Vein endothelial cell (primary cell): ENCODE data around the gene PGBD1. TPM values are rescaled to one million over a fixed set of nuclear protein-coding genes. Genes with fewer than 3 reads are reported as not detected.

Experiments
- small RNA-seq: library from RNA; depleted of rRNA; stranded (forward); fragments of <200 nt; gene quantifications from one replicate; pipeline ENCODE3, GENCODE V24; 2012
- total RNA-seq: library from RNA; depleted of rRNA; stranded (reverse); fragments of >200 nt; gene quantifications from 2 replicates; pipeline ENCODE4 v1.2.3, GENCODE V29; 2012

The PGBD1 gene, protein sequence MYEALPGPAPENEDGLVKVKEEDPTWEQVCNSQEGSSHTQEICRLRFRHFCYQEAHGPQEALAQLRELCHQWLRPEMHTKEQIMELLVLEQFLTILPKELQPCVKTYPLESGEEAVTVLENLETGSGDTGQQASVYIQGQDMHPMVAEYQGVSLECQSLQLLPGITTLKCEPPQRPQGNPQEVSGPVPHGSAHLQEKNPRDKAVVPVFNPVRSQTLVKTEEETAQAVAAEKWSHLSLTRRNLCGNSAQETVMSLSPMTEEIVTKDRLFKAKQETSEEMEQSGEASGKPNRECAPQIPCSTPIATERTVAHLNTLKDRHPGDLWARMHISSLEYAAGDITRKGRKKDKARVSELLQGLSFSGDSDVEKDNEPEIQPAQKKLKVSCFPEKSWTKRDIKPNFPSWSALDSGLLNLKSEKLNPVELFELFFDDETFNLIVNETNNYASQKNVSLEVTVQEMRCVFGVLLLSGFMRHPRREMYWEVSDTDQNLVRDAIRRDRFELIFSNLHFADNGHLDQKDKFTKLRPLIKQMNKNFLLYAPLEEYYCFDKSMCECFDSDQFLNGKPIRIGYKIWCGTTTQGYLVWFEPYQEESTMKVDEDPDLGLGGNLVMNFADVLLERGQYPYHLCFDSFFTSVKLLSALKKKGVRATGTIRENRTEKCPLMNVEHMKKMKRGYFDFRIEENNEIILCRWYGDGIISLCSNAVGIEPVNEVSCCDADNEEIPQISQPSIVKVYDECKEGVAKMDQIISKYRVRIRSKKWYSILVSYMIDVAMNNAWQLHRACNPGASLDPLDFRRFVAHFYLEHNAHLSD
- 6.5 and 7.8 TPM in 2 replicates for total RNA-seq

DNA sequence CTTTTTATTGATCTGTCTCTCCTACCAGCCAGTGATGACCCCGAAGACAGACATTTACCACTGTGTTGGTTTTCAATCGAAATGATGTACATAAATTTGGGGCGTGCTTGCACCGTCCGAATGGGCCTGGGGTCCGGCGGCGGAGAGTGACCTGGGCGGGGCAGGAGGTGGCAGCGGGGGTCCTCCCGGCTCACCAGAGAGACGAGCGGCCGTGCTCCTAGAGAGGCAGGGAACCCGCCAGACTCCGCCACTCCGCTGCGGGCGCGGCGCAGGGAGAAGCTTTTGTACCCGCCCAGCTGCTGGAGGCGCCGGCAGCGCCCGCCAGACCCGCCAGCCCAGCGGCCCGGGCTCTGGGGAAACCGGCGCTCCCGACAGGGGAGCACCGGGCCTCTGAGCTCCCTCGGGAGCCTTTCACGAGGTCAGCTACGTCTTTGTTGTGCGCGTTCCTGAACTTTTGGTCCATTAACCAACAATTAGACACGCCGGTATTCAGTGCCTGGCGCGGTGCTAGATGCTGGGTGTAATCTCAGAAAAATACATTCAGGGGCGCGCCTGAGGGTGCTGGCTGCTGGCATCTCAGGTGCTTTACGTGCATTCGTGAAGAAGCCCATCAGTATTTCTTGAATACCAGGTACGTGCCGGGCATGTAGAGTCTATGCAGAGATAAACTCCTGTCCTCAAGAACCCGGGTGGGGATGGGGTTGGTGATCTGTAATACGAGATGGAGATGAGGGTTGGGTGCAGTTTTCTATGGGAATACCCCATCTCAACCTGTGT lies at the start of gene PGBD1:
TSS of gene PGBD1 (plus strand) at position 285 of the 777 bp plus-strand sequence. CDS start 2,242 bp downstream, outside the sequence.

DNA sequence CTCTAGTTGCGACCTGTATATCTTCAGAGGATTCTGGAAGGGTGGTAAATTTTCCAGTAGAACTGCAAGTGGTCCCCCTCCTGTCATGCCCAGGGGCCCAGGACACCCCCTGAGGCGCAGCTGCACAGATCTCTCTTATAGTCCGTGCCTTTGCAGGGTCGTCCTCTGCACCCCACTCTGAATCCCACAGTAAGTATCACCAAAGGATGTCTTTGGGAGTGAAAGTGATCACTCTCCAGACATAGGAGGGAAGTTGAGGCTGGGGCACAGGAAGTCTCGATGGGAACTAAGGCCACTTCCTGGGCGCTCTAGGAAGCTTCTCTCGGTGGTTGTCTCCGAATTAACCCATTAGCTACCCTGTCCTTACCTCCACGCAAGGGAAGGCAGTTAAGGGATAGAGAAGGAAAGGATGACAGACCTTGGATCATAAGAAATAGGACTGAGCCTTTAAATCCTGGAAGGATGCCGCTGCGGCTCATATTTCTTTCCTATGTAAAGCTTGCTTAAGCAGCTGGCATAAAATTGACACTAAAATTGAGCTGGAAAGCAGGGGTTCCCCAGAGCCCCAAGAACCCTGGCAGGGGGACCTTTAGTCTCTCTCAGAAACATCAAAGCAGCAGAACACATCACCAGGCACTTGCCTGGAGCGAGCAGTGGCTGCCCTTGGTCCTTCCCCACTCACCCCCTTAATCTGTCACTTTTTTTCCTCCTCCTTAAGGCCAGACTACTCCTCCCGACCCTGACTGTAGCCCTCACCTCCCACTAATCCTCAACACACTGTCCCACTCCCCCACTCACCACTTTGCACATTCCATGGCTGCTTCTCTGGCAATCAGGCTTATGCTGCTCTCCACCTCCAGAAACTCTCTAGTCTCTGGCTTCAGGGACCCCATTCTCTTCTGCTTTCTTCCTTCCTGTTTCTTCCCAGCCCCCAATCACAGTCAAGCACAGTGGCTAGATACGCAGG lies 29.1 kb upstream of the PGBD1 start, which contains the start of gene ZKSCAN4:
TSS of gene ZKSCAN4 (minus strand) at position 261 of the 967 bp plus-strand sequence. CDS start 289 bp downstream, outside the sequence.

DNA sequence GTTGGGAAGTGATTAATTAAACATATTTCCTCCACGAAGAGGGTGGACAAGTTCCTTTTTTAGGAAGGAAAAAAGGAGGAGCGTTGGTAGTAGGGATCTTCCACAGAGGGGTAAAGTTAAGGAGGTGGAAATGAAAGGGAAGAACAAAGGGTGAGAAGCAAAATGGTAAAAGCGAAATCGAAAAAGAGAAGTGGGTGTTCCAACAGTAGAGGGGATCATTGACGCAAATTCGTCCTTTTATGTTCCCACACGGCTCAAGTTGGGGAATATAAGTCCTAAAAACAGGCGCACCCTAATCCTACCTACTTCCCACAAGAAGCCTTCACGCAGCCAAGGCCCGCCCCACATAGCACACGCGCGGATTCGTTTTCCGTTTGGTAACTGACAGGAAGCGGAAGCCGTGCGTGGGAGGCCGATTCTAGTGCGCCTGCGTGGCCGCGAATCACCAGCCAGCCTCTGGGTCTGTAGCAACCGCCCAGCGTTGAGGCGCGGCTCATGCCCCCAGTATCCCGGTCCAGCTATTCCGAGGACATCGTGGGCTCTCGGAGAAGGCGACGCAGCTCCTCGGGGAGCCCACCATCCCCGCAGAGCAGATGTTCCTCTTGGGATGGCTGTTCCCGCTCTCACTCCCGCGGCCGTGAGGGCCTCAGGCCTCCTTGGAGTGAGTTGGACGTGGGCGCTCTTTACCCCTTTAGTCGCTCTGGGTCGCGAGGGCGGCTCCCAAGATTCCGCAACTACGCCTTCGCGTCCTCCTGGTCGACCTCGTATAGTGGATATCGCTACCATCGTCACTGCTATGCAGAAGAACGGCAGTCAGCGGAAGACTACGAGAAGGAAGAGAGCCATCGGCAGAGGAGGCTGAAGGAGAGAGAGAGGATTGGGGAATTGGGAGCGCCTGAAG lies 22.2 kb upstream of the PGBD1 start, which contains the start of gene NKAPL:
TSS of gene NKAPL (plus strand) at position 421 of the 901 bp plus-strand sequence. CDS start at position 496, 75 bp downstream.

DNA sequence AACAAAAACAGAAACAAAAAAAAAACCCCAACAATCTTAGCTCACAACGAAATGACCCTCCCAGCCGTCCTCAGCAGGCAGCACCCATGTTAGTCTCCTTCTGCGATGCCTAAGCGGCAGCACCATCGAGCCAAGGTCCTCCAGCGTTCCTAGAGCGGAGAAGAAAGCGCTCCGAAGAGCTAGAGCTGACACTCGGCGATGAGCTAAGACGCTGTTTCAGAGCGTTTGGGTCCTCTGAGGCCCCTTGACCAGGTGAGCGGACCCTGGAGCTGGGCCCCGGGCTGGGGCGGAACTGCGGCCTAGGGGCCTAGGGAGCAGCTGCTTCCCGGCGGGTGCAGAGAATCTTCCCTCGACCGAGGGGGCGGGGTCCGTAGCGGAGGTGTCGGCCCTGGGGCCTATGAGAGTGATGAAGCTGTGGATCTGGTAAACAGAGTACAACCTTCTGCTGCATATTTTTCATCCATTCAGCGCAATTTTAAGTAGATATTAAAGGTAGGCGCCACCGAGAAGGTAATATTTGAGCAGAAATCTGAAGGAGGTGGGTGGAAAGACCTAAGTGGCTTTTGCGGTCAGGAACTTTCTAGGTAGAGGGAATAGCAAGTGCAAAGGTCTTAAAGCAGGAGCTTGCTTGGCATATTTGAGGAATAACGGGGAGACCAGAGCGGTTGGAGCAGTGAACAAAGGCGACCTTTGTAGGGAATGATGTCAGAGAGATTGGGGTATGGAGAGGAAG lies 14.2 kb upstream of the PGBD1 start, which contains the start of gene ZSCAN26:
TSS of gene ZSCAN26 (plus strand) at position 182 of the 733 bp plus-strand sequence. CDS start 4,777 bp downstream, outside the sequence.

DNA sequence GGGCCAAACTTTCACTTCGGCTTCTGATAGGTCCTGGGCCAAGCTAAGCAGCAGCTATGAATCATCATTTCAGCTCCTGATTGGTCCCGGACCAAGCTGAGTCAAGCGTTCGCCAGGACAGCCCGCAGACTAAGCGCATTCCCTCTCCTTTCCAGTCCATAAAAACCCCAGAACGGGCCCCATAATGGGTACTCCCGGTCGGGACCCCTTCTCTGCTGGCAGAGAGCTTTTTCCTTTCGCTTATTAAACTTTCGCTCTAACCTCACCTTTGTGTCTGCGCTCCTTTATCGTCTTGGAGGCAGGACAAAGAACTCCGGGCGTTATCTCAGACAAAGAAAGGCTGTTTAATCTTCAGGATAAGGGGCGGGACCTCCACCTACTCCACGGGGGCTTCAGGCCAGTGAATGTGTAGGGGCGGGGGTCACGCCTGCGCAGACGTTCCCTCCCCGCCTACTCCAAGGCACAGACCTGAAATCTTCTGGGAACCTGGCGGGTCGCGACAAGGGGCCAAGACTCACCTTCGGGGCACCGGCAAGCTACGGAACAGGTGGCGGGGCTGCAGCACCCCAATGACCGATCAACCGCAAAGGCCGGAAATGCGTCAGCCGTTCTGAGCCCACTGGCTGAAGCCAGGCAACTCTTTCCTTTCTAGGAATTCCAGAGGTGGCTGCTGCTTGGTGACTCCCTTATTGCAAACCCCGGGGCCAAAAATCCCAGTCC lies 54.4 kb downstream of the PGBD1 start, which contains the start of gene ZSCAN31:
TSS of gene ZSCAN31 (minus strand) at position 585 of the 720 bp plus-strand sequence. CDS start 6,465 bp downstream, outside the sequence.

DNA sequence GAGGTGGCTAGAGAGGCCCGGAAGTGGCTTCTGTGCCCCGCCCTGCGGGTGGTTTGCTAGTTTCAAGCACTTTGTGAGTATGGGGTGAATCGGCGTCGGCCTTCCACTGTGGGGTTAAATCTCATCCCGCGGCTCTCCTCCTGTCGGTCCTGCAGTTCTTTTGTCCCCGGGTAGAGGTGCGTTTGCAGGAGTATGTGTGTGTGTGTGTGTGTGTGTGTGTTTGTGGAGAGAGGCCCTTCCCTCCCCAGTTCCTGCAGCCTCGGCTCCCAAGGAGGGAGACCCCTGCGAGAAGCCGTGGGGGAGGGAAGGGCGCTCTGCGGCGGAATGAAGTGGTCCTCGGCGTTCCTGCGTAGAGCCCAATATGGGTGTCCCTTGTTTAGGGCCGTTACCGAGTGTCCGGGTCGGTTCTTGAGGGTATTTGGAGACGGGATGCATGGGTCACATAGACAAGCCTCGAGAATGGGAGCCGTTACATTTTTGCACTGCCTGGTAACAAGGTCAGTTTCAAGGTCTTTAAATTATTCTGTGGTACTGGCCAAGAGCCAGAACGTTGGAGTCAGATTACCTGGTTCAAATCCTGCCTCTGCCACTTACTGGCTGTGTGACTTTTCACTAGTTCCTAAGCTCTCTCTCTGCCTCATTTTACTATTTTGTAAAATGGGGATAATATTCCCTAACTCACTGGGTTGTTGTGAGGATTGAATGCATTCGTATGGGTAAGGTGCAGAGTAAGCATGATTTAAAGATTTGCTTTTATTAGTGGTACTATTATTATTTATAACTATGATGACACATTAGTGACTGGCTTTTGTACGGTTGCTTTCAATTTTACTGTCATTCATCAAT lies 68.7 kb downstream of the PGBD1 start, which contains the start of gene ZKSCAN3:
TSS of gene ZKSCAN3 (plus strand) at position 56 of the 846 bp plus-strand sequence. CDS start 9,640 bp downstream, outside the sequence.

Small RNAs within 50 kb of the gene (small RNA-seq; reads per million reads assigned to genes)
- not detected for gene AL021997.1
- not detected for gene AL021997.2

Other genes starting within 250 kb of the PGBD1 start
- gene ZNF165, start 201.0 kb upstream of the PGBD1 start, total RNA-seq: under 0.01 and 0.67 TPM in 2 replicates
- gene ZSCAN16, start 157.0 kb upstream of the PGBD1 start, total RNA-seq: 8.2 and 11.1 TPM in 2 replicates
- 19.9 and 20.9 TPM in 2 replicates for gene ZKSCAN8, start 139.7 kb upstream of the PGBD1 start, total RNA-seq
- 16.7 and 20.6 TPM in 2 replicates for gene ZSCAN9, start 56.3 kb upstream of the PGBD1 start, total RNA-seq
- gene ZKSCAN4, start 29.3 kb upstream of the PGBD1 start, total RNA-seq: 4.2 and 4.5 TPM in 2 replicates
- gene NKAPL, start 22.3 kb upstream of the PGBD1 start, total RNA-seq: 0.33 and 0.57 TPM in 2 replicates
- 16.0 and 17.2 TPM in 2 replicates for gene ZSCAN26, start 14.4 kb upstream of the PGBD1 start, total RNA-seq
- 6.9 and 11.6 TPM in 2 replicates for gene ZSCAN31, start 54.6 kb downstream of the PGBD1 start, total RNA-seq
- 3.4 and 3.6 TPM in 2 replicates for gene ZKSCAN3, start 68.4 kb downstream of the PGBD1 start, total RNA-seq
- 3.3 and 5.3 TPM in 2 replicates for gene ZSCAN12, start 118.2 kb downstream of the PGBD1 start, total RNA-seq
- 0.33 and 1.8 TPM in 2 replicates for gene ZSCAN23, start 161.9 kb downstream of the PGBD1 start, total RNA-seq
- not detected in 2 replicates for gene GPX6, start 234.2 kb downstream of the PGBD1 start, total RNA-seq
- not detected in 2 replicates for gene GPX5, start 244.3 kb downstream of the PGBD1 start, total RNA-seq